NCI-H510A (cell line): ENCODE results near the gene KREMEN1.
"Not testable (repeated sequence)": the region's sequence is repeated elsewhere in the genome, so short reads cannot be mapped to it uniquely, and the experiment has no call there.

ENCODE experiments used
- DNase-seq: peaks from one replicate; lab custom pipeline; 2025; lab: John Stamatoyannopoulos, UW

Gene KREMEN1

GRCh38 chr22:29072979-29073617, at the start of gene KREMEN1:
Gene KREMEN1 (plus strand): TSS chr22:29073035. CDS start chr22:29073131, 96 bp downstream.
- no peak for DNase-seq

GRCh38 chr22:29023172-29023796, 49.6 kb upstream of the KREMEN1 start:
- no peak for DNase-seq

GRCh38 chr22:29026579-29026978, 46.3 kb upstream of the KREMEN1 start:
- no peak for DNase-seq

- no peak for DNase-seq
These were observed 44.4 kb upstream of the KREMEN1 start for GRCh38 chr22:29028468-29028867.

GRCh38 chr22:29029202-29030000, 43.4 kb upstream of the KREMEN1 start:
- no peak for DNase-seq

- no peak for DNase-seq
These were observed 42.7 kb upstream of the KREMEN1 start for GRCh38 chr22:29030016-29030617.

- DNase-seq, result peak; percentile 48
These were observed 42.1 kb upstream of the KREMEN1 start for GRCh38 chr22:29030618-29031226.

GRCh38 chr22:29031227-29032011, 41.4 kb upstream of the KREMEN1 start:
- DNase-seq, result no peak

GRCh38 chr22:29032014-29032475, 40.8 kb upstream of the KREMEN1 start:
- DNase-seq, result no peak

- no peak for DNase-seq
These were observed 40.3 kb upstream of the KREMEN1 start for GRCh38 chr22:29032584-29032983.

- no peak for DNase-seq
These were observed 35.4 kb upstream of the KREMEN1 start for GRCh38 chr22:29037340-29037932.

- no peak for DNase-seq
These were observed 33.7 kb upstream of the KREMEN1 start for GRCh38 chr22:29039148-29039547.

- not testable (repeated sequence) for DNase-seq
These were observed 33.2 kb upstream of the KREMEN1 start for GRCh38 chr22:29039684-29040083.

GRCh38 chr22:29040385-29041275, 32.2 kb upstream of the KREMEN1 start:
- no peak for DNase-seq

- no peak for DNase-seq
These were observed 31.4 kb upstream of the KREMEN1 start for GRCh38 chr22:29041408-29041807.

GRCh38 chr22:29043906-29044575, 28.8 kb upstream of the KREMEN1 start:
- no peak for DNase-seq

- no peak for DNase-seq
These were observed 28.1 kb upstream of the KREMEN1 start for GRCh38 chr22:29044657-29045176.

- DNase-seq, result no peak
These were observed 23.8 kb upstream of the KREMEN1 start for GRCh38 chr22:29048822-29049654.
